B cell (primary cell): ENCODE results near the gene DNHD1.

Experiments
- EZH2 ChIP-seq: IDR thresholded peaks from 2 replicates; pipeline ENCODE4 v1.6.1; 2012; ENCODE audit warnings: borderline replicate concordance, low read depth, mild to moderate bottlenecking, moderate library complexity, low read length; ENCODE audit not compliant: insufficient read depth, poor library complexity, severe bottlenecking
- TF ChIP-seq, protein P1 (sequence below): fragments of 200-600 bp; IDR thresholded peaks from one replicate; pipeline ENCODE4 v1.8.0; 2022; ENCODE audit warnings: antibody characterized with exemption, mild to moderate bottlenecking

DNA sequence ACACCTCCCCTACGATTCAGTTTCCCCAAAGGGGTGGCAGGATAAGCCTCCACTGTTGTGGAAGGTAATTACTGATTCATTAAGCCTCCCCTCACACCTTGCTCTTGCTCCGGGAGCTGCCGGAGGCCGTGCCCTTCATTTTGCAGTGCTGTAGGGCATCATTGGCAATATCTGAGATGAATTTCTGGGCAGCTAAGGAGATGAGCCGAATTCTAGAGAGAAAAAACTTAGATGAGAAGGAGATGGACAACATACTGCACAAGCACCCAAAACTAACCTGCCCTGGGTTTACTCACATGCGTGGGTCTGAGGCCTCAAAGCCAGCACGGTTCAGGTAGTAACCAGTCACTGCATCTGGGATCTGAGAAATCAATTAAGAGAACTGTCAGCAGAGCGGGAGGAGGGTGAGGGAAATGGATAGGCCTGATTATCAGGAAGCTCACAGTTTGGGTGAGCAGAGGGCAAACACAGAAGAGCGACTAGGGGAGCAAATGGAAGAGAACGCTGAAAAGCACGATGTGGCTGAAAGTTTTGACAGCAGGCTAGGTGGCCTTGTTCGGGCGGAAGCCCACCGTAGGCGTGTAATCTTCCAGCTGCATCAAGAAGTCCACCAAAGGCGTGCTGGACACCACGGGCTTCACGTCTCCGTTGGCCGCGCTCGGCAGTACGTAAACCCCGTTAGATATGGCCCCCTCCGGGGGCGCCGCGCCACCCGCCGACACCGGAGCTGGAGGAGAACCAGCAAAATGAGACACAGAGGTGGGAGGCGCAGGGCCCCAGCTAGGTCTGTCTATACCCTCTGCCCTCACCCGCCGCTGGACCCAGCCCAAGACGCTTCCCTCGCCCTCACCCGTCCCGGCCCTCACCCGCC, 114.2 kb downstream of the DNHD1 start:
- TF ChIP-seq, protein P1, sequence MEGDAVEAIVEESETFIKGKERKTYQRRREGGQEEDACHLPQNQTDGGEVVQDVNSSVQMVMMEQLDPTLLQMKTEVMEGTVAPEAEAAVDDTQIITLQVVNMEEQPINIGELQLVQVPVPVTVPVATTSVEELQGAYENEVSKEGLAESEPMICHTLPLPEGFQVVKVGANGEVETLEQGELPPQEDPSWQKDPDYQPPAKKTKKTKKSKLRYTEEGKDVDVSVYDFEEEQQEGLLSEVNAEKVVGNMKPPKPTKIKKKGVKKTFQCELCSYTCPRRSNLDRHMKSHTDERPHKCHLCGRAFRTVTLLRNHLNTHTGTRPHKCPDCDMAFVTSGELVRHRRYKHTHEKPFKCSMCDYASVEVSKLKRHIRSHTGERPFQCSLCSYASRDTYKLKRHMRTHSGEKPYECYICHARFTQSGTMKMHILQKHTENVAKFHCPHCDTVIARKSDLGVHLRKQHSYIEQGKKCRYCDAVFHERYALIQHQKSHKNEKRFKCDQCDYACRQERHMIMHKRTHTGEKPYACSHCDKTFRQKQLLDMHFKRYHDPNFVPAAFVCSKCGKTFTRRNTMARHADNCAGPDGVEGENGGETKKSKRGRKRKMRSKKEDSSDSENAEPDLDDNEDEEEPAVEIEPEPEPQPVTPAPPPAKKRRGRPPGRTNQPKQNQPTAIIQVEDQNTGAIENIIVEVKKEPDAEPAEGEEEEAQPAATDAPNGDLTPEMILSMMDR = no peak
- no peak for TF ChIP-seq EZH2
